WERI-Rb-1 (cell line): Measurements from ENCODE around the gene ABL1.

Source experiments
- DNase-seq: peaks from one replicate; pipeline ENCODE4 v3.0.0-alpha.2; 2020
- H3K27ac ChIP-seq: fragments of 250-450 bp; sonication (Bioruptor Pico); 2 replicates; pipeline ENCODE4 v1.5.1; 2020; ENCODE audit warnings: mild to moderate bottlenecking, moderate library complexity
- H3K27me3 ChIP-seq: fragments of 250-450 bp; sonication (Bioruptor Pico); 2 replicates; pipeline ENCODE4 v1.5.1; 2021; ENCODE audit warnings: mild to moderate bottlenecking, low read depth, moderate library complexity; ENCODE audit not compliant: insufficient read depth, severe bottlenecking
- H3K36me3 ChIP-seq: fragments of 250-450 bp; sonication (Bioruptor Pico); 2 replicates; pipeline ENCODE4 v1.5.1; 2020; ENCODE audit warnings: mild to moderate bottlenecking, moderate library complexity
- H3K4me3 ChIP-seq: 2 replicates; pipeline ENCODE4 v1.5.1; 2011; ENCODE audit warnings: low read depth, mild to moderate bottlenecking, control low read depth, low read length
- H3K9me3 ChIP-seq: fragments of 250-450 bp; sonication (Bioruptor Pico); 2 replicates; pipeline ENCODE4 v1.5.1; 2021; ENCODE audit warnings: mild to moderate bottlenecking, moderate library complexity; ENCODE audit not compliant: severe bottlenecking
- TF ChIP-seq, protein P1 (sequence below): IDR thresholded peaks from 2 replicates; pipeline ENCODE4 v1.5.1; 2011; ENCODE audit warnings: low read depth, mild to moderate bottlenecking, control low read depth, inconsistent platforms, low read length

ABL1 gene

DNA sequence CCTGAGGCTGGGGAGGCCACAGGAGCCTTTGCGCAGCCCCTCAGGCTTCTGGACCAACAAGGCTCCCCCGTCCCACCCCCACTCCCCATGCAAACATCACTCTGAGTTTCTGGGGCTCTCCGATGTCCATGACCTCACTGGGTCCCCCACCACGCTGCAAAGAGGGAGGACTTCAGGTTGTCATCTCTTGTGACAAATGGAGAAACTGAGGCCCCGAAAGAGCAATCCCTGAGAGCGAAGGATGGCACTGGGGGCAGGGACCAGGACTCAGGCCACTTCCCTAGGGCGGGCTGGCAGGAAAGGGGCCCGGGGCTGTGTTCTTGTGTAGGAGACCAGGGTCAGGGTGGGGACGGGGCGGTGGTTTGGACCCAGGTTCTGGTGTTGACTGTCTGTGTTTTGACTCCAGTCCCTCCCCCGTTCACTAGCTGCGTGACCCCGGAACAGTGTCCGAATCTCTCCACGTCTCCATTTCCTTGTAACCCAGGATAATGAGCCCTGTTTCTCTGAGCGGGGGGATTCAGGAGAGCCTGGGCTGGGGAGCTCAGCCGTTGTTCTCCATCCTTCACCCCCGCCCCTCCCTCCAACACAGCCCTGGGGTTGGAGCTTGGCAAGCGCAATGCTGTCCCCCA is 90.1 kb downstream of the ABL1 start:
- no peaks in the 10 kb centered on the region for H3K9me3 ChIP-seq
- H3K36me3 ChIP-seq = no peaks in the 10 kb centered on the region
- no peak overlapping the region for H3K4me3 ChIP-seq
- DNase-seq = no peak
- no peak overlapping the region for H3K27ac ChIP-seq
- TF ChIP-seq, protein P1, sequence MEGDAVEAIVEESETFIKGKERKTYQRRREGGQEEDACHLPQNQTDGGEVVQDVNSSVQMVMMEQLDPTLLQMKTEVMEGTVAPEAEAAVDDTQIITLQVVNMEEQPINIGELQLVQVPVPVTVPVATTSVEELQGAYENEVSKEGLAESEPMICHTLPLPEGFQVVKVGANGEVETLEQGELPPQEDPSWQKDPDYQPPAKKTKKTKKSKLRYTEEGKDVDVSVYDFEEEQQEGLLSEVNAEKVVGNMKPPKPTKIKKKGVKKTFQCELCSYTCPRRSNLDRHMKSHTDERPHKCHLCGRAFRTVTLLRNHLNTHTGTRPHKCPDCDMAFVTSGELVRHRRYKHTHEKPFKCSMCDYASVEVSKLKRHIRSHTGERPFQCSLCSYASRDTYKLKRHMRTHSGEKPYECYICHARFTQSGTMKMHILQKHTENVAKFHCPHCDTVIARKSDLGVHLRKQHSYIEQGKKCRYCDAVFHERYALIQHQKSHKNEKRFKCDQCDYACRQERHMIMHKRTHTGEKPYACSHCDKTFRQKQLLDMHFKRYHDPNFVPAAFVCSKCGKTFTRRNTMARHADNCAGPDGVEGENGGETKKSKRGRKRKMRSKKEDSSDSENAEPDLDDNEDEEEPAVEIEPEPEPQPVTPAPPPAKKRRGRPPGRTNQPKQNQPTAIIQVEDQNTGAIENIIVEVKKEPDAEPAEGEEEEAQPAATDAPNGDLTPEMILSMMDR = no peak
- H3K27me3 ChIP-seq = peaks cover 2% of the 10 kb centered on the region

- TF ChIP-seq, protein P1 = no peak
Observed at GRCh38 chr9:130927338-130927737, 92.3 kb downstream of the ABL1 start.

GRCh38 chr9:130927995-130928900 is 93.2 kb downstream of the ABL1 start:
- Histone ChIP-seq H3K36me3 (no peaks in the 10 kb centered on the region), H3K9me3 (no peaks in the 10 kb centered on the region), H3K4me3 (no peak overlapping the region), H3K27me3 (no peaks in the 10 kb centered on the region), H3K27ac (no peak overlapping the region)
- no peak for DNase-seq
- TF ChIP-seq, protein P1 = no peak

More at GRCh38 chr9:130927338-130927737, 92.3 kb downstream of the ABL1 start:
- Histone ChIP-seq H3K27me3 (peaks cover 2% of the 10 kb centered on the region), H3K36me3 (no peaks in the 10 kb centered on the region), H3K27ac (no peak overlapping the region), H3K4me3 (no peak overlapping the region), H3K9me3 (no peaks in the 10 kb centered on the region)
- DNase-seq = no peak

DNA sequence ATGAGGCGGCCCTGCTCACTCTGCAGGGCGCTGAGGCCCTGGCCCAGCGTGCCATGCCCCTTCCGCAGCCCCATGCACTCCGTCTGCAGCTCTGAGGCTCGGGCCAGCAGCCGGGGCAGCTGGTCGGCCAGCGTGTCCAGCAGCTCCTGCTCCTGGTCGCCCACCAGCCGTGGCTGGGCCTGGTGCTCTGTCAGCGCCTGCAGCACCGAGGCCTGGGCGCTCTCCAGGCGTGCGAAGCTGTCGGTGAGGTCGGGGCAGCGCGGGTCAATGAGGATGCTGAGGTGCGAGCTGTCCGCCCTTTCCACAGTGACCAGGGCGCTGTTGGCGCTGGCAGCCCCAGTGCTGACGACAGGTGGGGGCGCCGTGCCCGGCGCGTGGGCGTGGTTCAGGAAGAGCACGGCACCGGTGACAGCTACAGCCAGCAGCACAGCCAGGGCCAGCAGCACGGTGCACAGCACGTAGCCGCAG is 94.6 kb downstream of the ABL1 start:
- H3K27ac ChIP-seq = no peak overlapping the region
- no peak for DNase-seq
- no peaks in the 10 kb centered on the region for H3K27me3 ChIP-seq

DNA sequence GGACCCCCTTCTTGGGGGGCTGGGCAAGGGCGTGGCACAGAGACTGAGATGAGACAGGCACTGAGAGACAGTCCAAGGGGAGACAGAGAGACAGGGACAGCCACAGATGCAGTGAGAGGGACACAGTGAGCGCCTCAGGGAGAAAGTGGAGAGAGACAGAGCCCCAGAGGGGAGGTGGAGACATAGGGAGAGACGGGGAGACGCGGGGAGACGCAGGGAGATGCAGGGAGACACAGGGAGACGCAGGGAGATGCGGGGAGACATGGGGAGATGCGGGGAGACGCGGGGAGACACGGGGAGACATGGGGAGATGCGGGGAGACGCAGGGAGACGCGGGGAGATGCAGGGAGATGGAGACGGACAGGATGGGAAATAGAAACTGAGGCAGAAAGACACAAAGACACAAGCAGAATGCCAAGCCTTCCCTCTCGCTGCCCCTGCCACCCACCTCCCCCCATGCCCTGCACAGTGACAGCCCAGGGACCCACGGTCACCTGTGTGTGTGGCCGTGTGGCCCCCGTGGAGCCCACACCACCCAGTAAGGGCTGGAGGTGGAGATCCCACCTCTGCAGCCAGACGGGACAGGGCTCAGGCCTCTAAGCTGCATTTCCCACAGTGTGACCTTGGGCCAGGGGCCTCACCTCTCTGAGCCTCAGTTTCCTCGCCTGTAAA is 95.2 kb downstream of the ABL1 start:
- DNase-seq = no peak
- TF ChIP-seq, protein P1 = no peak
- no peak overlapping the region for H3K4me3 ChIP-seq
- no peaks in the 10 kb centered on the region for H3K27me3 ChIP-seq
- H3K27ac ChIP-seq = no peak overlapping the region
- H3K9me3 ChIP-seq = no peaks in the 10 kb centered on the region
- no peaks in the 10 kb centered on the region for H3K36me3 ChIP-seq

More for the DNA sequence above, 94.6 kb downstream of the ABL1 start:
- no peaks in the 10 kb centered on the region for H3K36me3 ChIP-seq
- no peak overlapping the region for H3K4me3 ChIP-seq
- TF ChIP-seq, protein P1 = no peak
- H3K9me3 ChIP-seq = no peaks in the 10 kb centered on the region
